ENCODE measurements around the gene NAV2.

Gene NAV2

DNA sequence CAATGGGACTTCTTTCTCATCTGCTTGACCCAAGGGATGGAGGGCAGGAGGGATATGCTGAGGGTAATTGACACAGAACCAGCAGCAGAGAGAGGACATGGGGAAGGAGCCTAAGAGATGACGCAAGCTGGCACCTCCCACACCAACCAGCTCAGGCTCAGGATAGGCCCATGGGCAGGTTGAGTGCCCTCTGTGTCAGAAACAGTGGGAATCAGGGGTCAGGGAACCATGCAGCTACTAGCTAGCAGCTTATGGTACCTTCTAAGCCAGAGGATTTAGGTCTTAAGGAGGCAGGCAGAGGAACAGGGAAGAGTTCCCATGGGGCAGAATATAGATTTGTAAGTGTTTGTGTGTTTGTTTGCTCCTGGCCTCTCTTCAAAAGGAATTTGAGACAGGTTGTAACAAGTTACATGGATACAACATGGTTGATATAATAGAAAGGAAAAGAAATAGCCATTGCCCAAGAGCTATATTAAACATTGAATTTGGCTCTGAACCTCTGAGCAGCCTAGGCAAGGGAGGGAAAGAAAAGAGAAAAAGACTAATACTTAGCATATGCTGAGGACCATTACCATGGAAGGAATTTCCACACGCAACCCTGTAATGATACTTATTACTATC, 39.9 kb upstream of the NAV2 start:
- no peak overlapping the region for H3K4me3 ChIP-seq (ENCODE audit: low read depth, low read length)
- TF ChIP-seq CTCF (IDR thresholded peaks at IDR 0.05; ENCODE audit: low read depth, low read length, missing control alignments) = no peak
- no peak for DNase-seq (ENCODE audit: low read depth)

GRCh38 chr11:19673924-19674729, 38.5 kb upstream of the NAV2 start:
- H3K4me3 ChIP-seq (ENCODE audit: low read depth, low read length) = no peak overlapping the region
- no peak for DNase-seq (ENCODE audit: low read depth)
- no peak for TF ChIP-seq CTCF (IDR thresholded peaks at IDR 0.05; ENCODE audit: low read depth, low read length, missing control alignments)

- H3K4me3 ChIP-seq (ENCODE audit: low read depth, low read length) = no peak overlapping the region
- no peak for TF ChIP-seq CTCF (IDR thresholded peaks at IDR 0.05; ENCODE audit: low read depth, low read length, missing control alignments)
- no peak for DNase-seq (ENCODE audit: low read depth)
Observed at GRCh38 chr11:19674836-19675235, 37.8 kb upstream of the NAV2 start.

- H3K4me3 ChIP-seq (ENCODE audit: low read depth, low read length) = no peak overlapping the region
- no peak for DNase-seq (ENCODE audit: low read depth)
- TF ChIP-seq CTCF (IDR thresholded peaks at IDR 0.05; ENCODE audit: low read depth, low read length, missing control alignments) = no peak
Observed at GRCh38 chr11:19675397-19675796, 37.2 kb upstream of the NAV2 start.

GRCh38 chr11:19676475-19677380, 35.9 kb upstream of the NAV2 start:
- no peak overlapping the region for H3K4me3 ChIP-seq (ENCODE audit: low read depth, low read length)
- TF ChIP-seq CTCF (IDR thresholded peaks at IDR 0.05; ENCODE audit: low read depth, low read length, missing control alignments) = no peak
- DNase-seq (ENCODE audit: low read depth) = no peak

GRCh38 chr11:19677381-19678080, 35.1 kb upstream of the NAV2 start:
- TF ChIP-seq CTCF (IDR thresholded peaks at IDR 0.05; ENCODE audit: low read depth, low read length, missing control alignments) = no peak
- no peak overlapping the region for H3K4me3 ChIP-seq (ENCODE audit: low read depth, low read length)
- DNase-seq (ENCODE audit: low read depth) = no peak
